GM18873 (cell line): ENCODE results near the gene GTF3A.

Experiments used
- ATAC-seq: cut with Tn5 transposase; IDR thresholded peaks from one replicate; pipeline ENCODE4 v1.9.1; 2021; ENCODE audit warnings: mild to moderate bottlenecking, moderate library complexity, moderate number of reproducible peaks; ENCODE audit not compliant: unreplicated experiment, low FRiP score

GTF3A gene

DNA sequence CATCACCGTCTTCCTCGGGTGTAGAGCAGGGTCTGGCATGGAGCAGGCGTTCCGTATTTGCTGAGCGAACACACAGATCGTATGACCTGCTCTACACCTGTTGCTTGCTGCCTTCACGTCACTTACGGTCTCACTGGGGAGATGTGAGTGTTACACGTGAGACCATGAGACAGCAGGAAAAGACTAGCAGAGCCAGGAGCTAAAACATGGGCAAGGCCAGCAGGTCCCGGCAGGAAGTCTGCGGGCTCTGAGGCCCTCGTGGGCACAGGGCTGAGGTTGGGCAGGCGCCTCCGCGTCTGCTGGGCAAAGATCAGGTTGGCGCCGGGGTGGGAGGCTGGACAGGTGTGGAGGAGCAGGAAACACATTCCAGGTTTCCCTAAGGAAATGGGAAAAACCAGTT lies 19.7 kb upstream of the GTF3A start:
- ATAC-seq: no peak

DNA sequence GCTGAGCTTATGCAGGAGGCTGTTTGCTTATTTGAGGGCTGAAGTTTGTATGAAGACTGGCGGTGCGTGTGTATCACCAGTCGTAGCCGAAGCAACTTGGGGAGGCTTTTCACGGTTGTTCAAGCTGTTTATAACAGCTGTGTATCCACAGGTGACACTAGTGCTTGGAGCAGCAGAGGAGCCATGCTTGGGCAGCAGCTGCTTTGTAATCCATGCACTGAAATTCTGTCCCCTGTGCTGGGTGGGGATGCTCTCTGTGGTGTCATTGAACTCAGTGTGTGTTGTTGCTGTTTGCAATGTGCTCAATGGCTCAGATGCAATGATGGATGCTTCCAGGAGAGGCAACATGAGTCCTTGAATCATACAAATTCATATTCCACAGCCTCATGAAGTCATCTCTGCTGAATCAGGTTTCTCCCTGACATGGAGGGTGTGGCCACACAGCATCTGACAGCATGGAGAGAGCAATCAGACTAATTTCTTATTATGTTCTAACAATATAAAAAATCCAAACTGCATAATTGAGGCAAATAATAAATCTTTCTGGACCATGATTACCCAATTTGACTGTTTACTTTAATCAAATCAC lies 18.8 kb upstream of the GTF3A start:
- ATAC-seq: no peak

DNA sequence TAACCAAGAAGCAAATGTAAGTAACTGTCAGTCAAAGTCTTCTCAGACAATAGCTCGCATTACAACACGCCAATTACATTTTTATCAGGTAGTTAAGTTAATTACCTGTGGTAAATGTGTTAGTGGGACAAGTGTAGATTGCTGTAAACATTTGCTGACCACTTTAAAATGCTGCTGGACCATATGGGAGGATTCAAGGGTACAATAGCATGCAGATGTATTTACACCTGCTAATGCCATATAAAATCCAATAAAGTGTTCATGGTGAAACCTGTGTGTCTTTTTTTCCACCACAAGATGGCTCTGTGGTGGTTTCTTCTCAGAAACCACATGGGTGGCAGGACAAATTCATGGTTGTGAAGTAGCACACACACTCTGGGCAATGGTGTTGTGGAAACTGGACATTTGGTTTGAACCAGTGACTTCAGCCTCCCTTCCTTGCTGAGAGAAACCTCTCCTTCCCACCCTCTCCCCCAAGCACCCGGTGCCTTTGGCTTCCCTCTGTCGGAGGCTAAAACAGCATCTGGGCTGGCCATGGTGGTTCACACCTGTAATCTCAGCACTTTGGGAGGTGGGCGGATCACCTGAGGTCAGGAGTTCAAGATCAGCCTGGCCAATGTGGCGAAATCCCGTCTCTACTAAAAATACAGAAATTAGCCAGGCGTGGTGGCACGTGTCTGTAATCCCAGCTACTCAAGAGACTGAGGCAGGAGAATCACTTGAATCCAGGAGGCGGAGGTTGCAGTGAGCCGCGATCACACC lies 18.1 kb upstream of the GTF3A start:
- ATAC-seq: no peak

DNA sequence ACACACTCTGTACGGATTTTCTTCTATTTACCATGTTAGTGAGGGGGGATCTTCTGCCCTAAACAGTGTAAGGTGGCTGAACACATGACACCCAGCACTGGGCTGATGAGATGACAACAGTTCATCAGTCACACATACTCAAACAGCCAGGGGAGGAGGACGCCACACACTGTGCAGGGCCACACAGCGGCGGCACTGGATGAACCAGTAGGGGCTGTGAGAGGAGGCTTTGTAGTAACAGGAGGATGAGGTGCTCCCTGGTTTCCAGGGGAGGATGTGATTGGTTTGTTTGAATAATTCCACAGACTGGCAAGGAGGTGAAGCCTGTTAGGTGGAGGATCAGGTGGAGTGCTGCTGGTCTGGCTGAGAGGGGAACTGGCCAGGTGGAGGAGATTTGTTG lies 16.3 kb upstream of the GTF3A start:
- no peak for ATAC-seq

DNA sequence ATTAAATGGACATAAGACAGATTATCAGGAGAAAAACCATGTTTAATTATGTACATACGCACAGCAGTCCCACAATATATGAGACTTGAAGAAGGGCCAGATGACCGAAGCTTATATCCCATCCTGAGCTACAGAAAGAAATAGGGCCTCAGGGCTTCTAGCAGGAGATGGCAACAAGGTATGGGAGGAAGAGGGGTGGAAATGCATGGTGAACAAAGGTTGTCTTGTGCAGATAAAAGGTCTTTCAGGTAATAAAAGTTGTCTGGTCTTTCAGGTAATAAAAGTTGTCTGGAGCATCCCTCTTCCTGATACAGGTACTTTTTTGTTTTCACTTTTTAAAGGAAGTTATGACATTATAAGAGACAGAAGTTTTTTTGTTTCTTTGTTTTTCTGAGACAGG lies 15.4 kb upstream of the GTF3A start:
- ATAC-seq: no peak

DNA sequence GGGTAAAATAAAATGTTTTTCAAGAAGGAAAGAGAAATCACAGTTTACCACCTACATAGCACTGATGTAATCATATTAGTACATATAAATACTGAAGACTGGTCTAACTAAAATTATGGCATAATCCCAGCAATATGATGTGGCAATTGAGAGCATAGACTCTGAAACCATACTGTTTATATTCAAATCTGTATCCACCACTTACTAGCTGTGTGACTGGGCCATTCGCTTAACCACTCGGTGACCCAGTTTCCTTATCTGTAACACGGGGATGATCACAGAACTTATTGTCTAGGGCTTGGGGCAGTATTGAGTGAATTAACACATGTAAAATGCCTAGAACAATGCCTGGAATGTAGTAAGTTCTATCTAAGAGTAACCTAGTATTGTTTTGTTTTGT lies 13.1 kb upstream of the GTF3A start:
- ATAC-seq: no peak

DNA sequence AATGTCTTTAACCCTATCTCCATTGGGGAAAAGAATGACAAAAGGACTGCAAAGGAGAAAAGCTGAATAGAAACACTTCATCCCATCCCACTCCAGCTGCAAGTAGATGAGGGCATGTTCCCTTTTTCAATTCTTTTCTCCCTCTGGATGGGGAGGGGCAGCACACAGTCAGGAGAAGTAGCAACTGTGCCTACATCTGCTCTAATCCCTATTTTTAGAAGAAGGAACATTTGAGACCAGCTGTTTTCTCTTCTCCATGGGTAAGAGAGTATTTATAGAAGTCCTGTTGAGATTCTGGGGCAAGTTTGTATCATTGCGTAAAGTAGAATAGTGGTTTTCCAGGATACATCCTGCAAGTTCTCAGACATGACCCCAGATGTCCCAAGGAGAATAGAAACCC lies 9.3 kb upstream of the GTF3A start:
- no peak for ATAC-seq

DNA sequence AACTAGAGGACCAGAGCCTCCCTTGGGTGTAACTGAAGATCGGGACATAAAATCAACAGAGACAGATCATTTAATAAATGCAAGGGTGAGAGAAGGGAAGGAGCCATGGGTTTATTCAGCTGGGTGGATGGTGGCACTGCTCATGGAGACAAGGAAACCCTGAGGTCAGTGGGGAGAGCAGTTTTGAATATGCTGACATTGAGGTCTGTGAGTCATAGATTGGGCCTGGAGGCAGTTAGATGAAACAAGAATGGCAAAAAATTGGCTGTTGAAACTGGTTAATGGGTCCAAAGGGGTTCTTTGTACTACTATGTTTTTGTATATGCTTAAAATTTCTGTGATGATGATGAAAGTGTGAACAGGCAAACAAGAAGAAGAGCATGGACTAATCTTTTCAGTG lies 5.1 kb upstream of the GTF3A start:
- ATAC-seq: no peak

DNA sequence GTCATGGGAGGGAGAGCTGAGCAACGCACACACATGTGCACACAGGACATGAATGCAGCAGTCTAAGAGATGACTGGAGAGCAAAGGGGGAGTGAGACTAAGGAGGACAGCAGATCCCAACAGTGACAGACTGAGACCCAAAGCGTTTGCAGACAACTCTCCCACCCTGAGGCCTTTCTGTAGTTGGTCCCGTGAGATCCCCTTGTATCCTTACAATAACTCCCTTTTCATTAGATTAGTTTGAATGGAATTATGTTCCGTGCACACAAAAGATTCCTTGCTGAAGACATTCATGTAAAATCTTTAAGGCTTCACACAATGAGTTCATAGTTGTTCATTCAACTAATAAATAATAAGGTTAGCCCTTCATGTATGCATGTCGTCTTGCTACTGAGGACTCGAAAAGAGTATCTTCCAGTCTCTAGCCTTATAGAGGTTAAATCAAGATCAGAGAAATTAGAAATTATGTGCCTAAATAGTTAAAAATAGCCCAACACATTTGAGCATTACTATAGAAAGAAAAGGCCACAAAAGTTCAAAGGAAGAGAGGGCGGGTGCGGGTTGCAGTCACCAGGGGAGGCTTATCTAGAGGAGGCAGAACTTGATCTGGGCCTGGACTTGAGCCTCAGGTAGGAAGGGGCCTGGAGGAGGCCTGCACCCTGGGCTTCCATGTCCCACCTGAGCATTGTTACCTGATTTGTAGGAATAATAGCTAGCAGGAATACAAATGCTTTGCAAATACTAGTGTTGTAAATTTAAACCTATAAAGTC lies 3.1 kb upstream of the GTF3A start:
- ATAC-seq: no peak

DNA sequence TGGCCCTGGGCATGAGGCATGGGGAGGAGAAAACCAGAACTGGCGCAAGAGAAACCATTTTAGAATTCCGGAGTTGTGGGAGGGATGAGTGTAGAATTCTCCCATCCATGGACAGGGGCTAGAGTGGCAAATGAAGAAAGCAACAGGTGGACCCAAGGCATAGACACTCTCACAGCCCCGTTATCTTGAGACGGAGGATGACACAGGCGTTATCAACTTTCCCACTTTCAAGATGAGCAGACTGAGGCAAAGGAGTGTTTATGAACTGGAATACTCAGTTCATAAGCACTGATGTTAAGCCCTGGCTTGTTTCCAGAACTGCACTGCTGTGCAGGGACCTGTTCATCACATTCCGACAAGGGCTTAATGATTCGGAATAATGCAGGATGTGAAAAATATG lies 1.1 kb upstream of the GTF3A start:
- ATAC-seq: no peak

DNA sequence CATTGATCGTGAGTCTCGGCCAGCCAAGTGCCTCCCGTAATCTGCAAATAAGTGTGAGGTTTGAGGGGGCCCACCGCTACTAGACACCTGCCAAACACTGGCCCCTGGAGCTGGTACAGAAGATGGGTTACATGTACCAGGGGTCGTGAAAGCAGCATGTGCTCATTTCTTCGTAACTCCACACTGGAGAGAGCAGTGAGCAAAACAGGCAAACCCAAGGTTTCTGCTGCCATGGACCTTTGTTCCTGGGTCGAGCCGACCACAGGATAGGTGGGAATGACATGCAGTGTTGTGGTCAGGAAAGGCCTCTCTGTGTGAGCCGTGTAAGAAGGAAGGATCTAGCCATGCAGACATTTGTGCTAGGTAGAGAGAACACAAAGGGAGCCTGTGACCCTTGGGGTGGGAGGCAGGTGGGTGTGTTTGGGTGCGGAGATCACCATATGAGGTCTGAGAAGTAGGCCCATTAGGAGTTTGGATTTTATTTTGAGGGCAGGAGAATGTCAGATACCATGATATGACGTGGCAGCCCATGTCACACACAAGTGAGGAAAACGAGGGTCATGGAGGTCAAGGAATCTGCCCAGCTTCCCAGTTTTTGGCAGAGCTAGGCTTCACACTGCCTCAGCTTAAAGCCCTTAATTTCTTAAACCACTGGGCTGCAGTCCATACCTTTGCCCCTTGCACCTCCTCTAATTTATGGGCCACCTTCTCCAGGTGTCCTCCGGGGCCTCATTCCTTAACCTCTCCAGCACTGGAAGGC lies 919 bp downstream of the GTF3A start:
- ATAC-seq: peak; percentile 3

DNA sequence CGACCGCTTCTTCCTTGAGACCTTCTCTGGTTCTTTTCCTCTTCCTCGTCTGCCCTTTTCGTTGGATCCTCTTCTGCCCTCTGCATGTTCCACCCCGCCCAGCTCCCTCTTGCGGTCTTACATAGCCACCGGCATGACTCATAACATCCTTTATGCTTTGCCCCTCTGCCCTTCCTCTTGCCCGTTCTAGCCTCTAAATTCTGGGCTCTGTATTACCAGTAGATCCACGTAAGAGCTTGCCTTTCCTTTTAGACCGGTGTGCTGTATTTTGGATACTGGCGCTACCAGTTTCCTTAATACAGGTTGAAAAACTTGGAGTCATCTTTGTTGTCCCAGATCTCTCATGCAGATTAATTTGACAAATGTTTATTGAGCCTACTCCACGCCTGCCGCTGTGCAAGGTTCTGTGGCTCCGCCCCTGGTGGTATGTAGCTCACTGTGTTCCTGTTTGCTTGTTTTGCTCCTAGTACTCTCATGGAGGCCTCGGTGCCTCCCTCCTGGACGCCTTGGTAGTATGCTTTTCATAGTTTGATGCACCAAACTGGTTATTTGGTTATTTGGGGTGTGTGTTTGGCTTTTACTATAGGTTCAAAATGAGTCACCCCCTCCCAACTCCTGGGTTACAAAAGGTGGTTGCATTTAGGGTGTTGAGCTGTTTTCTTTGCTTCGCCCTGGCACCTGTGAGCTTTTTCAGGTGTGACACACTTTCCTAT lies 1.7 kb downstream of the GTF3A start:
- peak; percentile 67 for ATAC-seq

DNA sequence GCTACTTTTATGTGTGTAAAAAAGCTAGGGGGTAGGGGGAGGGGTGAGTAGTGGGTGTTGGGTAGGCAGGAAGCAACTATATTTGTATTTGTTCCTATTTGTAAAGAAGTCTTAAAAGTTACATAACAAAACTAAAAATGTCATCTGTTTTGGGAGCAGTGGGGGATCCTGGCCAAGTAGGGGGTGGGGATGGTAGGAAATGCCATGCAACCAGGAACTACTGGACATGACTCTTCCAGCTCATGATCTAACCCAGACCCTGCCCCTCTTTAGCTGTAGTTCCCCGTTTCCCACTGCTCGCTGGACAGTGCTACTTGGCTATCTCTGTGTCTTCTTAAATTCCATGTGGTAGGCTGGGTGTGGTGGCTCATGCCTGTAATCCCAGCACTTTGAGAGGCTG lies 3.2 kb downstream of the GTF3A start:
- ATAC-seq: no peak

DNA sequence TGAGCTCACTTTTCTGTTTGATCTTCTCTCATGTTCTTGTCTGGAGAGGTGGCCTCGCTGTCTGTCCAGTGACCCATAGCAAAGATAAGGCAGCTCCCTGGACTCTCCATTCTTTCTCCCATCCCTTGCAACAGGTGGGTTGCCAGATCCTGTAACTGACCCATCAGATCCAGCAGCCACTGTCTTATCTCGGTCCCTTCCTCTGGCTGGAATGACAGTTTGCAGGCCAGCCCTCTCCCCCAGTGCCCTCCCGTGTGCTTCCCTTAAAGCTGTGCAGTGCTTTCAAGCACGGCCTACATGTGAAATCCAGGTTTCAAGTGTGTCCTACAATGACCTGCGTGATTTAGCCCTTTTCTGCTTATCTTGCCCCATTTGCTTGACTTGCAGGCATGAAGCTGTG lies 3.7 kb downstream of the GTF3A start:
- ATAC-seq: no peak

DNA sequence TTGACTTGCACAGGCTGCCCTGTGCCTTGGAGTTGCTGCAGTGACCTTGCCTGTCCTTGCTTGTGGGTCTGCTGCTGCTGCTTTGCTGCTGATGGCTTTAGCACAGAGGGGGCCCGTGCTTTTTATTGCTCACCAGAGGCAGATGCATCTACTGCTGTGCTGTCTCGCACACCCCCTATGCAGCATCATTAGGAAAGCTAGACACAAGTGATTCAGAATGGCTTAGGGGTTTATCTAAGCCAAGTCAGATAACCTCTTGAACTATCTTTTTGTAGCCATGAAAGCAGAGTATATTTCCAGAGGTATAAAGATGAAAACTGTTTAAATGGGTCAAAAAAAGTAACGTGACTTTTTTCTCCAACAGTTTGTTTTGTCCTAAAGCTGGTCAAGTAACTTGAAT lies 7.8 kb downstream of the GTF3A start:
- no peak for ATAC-seq

DNA sequence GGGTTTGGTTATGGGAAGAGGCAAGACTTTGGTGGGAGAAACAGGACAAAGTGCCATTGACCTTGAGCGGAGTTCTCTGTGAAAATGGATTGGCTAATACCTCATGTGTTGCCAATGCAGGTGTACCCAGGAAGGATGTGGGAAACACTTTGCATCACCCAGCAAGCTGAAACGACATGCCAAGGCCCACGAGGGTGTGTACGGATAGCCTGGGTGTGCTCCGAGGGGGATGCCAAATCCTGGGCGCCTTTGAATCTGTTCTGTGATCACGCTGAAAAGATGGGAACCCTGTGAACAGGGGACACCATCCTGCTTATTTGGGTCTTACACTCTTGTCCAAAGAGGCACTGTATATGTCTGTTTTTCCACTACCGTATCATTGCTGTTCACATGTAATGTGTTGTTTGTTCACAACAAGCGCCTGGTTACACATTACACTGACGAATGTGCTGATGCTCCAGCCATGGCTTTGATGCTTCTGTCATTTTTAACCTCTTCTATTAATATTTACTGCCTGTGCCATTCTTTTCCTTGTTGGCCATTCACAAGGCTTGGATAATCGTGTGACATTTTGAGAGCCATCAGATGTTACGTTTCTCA lies 8.3 kb downstream of the GTF3A start:
- no peak for ATAC-seq

DNA sequence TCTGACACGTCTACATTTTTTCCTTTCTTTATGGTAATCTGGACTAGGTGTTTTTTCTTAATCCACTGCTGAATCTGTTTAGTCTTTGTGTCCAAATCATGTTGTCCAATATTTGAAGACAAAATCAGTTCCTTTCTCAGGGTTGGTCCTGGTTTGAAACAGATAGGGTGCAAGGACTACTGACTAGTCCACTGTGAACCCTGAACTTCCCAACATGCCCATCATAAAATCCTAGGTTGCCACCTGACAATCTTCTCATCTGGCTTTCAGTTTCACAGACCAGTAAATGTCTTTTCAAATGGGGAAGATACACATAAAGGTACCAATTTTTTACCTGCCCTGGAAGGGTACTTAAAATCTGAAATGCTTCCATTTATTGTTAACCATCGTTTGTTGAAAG lies 12.7 kb downstream of the GTF3A start:
- no peak for ATAC-seq

DNA sequence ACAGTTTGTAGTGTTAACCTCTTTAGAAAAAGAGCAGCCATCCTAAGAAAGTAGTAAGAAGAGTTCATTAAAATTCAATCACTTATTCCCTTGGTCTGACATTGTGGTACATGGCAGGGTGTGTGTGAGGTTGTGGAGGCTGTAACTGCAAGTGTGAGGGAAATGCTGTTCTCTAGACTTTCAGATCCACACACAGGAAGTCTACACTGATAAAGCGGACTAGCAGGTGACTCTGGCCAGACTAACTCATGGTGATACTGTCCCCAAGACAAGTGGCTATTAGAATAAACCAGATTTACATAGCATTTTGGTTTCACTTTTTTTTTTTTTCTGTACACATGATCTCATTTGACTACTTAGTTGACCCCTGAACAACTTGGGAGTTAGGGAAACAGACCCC lies 16.0 kb downstream of the GTF3A start:
- ATAC-seq: no peak

DNA sequence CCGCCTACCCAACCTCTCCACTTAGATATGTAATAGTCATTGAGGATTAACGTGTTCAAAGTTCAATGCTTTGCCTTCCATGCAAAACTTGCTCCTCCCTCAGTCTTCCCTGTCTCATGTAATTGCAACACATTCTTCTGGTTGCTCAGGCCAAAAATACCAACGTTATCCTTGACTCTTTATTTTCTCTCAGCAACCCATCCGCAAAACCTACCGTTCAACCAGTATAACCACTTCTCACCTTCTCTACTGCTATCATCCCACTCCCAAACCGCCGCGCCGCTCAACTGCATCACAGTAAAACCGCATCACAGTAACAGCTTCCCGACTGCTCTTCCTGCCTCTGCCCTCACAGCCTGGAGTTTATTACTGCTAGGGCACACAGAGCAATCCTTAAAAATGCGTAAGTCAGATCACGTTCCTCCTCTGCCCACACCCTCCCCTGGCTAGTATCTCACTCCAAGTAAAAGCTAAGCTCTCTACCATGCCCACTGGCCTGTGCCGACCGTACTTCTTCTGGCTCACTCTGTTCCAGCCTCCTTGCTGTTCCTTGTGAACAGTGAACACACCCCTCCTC lies 17.7 kb downstream of the GTF3A start:
- no peak for ATAC-seq

DNA sequence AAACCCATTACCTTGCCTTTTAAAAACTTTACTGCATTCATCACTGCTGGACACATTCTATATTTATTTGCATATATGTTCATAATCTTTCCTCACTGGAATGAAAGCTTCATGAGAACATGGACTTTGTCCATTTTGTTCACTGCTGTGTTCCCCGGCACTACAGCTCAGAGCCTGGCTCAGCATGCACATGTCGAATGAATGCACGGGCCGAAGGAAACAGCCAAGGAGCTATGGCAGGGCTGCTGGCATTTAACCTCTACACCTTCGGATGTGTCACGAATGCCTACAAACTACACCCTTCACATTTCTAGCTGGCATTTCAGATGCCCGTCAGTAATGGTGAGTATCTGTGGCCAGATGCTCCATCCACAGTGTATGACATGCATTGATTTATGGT lies 18.4 kb downstream of the GTF3A start:
- ATAC-seq: no peak
